SH-SY5Y (cell line): ENCODE results near the gene AP3B1.

Source experiments
- GATA2 ChIP-seq: IDR thresholded peaks from 2 replicates; pipeline ENCODE4 v1.6.1; 2011; ENCODE audit warnings: mild to moderate bottlenecking, low read depth, low read length
- GATA3 ChIP-seq: IDR thresholded peaks from 2 replicates; pipeline ENCODE4 v1.6.1; 2011; ENCODE audit warnings: low read depth, mild to moderate bottlenecking, low read length, moderate library complexity

AP3B1 gene, protein sequence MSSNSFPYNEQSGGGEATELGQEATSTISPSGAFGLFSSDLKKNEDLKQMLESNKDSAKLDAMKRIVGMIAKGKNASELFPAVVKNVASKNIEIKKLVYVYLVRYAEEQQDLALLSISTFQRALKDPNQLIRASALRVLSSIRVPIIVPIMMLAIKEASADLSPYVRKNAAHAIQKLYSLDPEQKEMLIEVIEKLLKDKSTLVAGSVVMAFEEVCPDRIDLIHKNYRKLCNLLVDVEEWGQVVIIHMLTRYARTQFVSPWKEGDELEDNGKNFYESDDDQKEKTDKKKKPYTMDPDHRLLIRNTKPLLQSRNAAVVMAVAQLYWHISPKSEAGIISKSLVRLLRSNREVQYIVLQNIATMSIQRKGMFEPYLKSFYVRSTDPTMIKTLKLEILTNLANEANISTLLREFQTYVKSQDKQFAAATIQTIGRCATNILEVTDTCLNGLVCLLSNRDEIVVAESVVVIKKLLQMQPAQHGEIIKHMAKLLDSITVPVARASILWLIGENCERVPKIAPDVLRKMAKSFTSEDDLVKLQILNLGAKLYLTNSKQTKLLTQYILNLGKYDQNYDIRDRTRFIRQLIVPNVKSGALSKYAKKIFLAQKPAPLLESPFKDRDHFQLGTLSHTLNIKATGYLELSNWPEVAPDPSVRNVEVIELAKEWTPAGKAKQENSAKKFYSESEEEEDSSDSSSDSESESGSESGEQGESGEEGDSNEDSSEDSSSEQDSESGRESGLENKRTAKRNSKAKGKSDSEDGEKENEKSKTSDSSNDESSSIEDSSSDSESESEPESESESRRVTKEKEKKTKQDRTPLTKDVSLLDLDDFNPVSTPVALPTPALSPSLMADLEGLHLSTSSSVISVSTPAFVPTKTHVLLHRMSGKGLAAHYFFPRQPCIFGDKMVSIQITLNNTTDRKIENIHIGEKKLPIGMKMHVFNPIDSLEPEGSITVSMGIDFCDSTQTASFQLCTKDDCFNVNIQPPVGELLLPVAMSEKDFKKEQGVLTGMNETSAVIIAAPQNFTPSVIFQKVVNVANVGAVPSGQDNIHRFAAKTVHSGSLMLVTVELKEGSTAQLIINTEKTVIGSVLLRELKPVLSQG

GRCh38 chr5:78294248-78295034 lies at the start of gene AP3B1:
Gene AP3B1 (minus strand): TSS chr5:78294698. CDS start chr5:78294579, 119 bp downstream.
- TF ChIP-seq GATA2 = peak; percentile 26; the same call in 1 of the 2 replicates
- no peak for TF ChIP-seq GATA3

GRCh38 chr5:78341440-78341839 lies 46.9 kb upstream of the AP3B1 start:
- TF ChIP-seq GATA3 (no peak), GATA2 (no peak)

DNA sequence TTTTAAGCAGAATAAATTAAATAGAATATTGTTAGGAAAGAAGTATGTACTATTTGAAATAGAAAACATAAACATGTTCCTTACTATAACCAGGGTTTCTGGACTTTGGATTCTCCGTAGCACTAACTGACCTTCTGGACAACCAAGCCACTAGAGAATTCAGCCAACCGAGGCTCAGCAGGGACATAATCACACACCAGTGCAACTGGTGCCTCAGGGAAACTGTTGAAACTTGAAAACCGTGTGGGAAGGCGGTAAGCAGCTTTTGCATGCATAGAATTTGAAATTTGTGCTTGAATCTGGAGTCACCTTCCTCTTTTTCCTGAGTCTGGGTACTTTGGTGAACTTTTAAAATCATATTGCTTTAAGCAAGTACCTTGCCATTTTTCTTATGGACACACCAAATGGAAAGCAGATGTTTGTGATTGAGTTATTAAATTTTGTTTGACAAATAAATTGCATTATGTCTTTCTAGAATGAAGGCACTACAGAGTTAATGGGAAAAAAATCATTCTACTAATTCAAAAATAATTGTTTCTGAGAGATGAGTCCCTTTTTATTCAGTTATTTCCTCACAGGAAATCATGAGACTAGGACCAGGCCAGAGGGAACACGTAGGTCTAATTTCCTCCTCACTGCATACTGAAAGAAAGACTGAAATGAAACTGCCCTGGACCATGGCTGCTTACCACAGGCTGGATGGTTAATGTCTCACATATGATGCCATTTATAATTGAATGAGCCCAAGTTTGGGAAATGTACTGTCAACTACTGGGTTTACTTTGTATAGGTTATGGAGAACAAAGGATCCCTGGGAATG lies 45.3 kb upstream of the AP3B1 start:
- TF ChIP-seq GATA2 (no peak), GATA3 (no peak)

DNA sequence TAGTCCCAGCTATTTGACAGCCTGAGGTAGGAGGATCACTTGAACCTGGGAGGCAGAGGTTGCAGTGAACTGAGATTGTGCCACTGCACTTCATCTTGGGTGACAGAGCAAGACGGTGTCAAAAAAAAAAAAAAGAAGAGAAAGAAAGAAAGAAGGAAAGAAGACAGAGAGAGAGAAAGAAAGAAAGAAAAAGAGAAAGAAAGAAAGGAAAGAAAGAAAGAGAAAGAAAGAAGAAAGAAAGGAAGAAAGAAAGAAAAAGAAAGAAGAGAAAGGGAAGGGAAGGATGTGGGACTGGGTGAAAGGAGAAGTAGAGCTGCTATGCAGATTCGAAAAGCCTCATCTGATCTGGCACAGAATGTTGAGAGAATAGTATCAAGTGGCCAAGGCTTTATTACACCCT lies 42.2 kb upstream of the AP3B1 start:
- no peak for TF ChIP-seq GATA3
- TF ChIP-seq GATA2 = no peak

DNA sequence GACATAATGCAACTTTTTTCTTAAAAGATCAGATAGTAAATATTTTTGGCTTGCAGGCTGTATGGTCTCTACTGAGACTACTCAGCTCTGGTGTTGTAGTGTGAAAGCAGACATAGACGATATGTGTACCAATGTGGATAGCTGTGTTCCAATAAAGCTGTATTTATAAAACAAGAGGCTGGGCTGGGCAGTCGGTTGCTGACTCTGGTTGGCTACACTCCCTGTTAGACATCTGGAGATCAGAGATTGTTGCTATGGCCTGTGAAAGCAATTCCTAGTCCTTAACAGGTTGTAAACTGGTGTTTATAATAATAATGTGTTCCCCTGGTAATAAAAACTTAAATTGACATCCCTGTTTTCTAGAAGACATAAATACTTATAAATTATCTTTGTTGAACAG lies 41.5 kb upstream of the AP3B1 start:
- TF ChIP-seq GATA2 (peak; percentile 89), GATA3 (peak; percentile 81)

DNA sequence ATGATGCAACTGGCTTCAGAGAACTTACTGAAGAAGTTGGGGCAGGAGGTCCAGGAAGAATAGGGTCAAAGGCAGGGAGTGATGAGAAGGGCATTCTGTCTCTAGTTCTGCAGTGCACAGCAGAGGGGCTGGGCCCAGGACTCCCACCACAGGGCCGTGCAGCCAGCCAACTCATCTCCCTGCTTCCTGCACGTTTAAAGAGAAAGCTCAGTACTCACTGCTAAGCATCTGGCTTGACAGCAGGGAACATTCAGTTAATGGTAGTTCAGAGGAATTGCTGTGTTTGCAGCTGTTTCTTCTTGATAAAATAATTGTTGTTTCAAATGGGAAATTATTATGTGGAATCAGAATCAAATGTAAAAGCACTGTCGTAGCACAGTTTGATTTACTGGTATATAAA lies 40.3 kb upstream of the AP3B1 start:
- no peak for TF ChIP-seq GATA2
- no peak for TF ChIP-seq GATA3

GRCh38 chr5:78331523-78332080 lies 37.1 kb upstream of the AP3B1 start:
- TF ChIP-seq GATA3 = no peak
- TF ChIP-seq GATA2 = no peak

GRCh38 chr5:78328585-78329173 lies 34.2 kb upstream of the AP3B1 start:
- TF ChIP-seq GATA2 (no peak), GATA3 (no peak)

- TF ChIP-seq GATA2 (no peak), GATA3 (no peak)
Observed at GRCh38 chr5:78327761-78328510, 33.4 kb upstream of the AP3B1 start.

DNA sequence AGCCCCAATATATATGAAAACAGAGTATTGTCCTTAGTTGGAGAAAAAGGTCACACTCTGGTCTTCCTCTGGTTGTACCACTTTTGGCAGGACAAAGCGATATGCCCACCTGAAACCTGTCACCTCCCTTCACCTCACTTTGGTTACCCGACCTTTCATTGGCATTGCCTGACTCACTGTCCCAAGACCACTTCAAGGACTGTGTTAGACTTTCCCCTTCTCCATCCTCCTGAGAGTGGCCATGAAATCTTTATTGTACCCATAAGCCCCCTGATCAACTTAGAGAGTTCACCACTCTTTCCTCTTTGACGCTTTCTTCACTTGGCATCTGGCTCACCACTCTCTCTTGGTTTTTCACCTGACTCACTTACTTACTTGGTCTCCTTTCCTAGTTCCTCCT lies 32.4 kb upstream of the AP3B1 start:
- TF ChIP-seq GATA2 (no peak), GATA3 (no peak)

DNA sequence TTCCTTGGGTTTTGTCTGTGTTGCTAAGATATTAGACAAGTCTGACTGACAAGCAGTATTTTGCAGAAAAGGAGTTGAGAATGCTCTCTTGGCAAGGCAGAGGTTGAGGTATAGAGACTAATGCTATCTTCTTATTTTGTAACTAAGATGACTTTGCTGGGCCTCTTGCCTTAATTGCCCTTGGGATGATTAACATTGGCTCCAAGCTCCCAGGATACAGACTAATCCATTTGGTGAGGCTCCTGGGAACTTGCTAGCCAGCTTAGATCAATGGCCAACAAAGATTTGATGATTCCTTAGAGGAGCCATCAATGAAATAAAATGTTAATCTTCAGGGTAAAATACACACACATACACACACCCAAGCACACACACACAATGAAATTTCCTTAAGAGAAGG lies 28.7 kb upstream of the AP3B1 start:
- TF ChIP-seq GATA3 (no peak), GATA2 (no peak)

DNA sequence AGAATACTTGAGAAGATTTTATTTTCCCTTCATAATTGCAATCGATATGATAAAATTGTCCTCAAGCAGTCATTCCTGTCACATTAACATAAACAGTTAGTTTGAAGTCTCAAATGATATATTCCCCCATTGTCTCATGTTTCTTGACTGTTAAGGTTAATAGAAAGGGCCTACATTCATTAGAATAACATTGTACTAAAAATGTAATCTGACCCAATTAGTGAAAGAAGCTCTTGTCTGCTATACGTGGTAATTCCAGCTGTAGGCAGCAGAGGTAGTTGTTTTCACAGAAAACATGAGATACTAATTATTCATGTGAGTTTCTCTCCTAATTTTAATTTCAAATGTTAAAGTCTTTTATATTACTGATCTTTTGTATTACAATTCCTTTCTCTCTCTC lies 25.9 kb upstream of the AP3B1 start:
- TF ChIP-seq GATA2 (no peak), GATA3 (no peak)
